C4-2B (cell line): ENCODE results near the gene PLD3.

Experiments used
- H3K27ac ChIP-seq: fragments of 450-650 bp; 2 replicates; pipeline ENCODE4 v1.5.1; 2017
- ZFX ChIP-seq: fragments of 450-650 bp; IDR thresholded peaks from 2 replicates; pipeline ENCODE4 v1.6.1; 2017
- TF ChIP-seq, protein P1 (sequence below): fragments of 450-650 bp; conservative IDR thresholded peaks from 2 replicates; pipeline ENCODE4 v1.5.1; 2017; ENCODE audit warnings: mild to moderate bottlenecking

The PLD3 gene

DNA sequence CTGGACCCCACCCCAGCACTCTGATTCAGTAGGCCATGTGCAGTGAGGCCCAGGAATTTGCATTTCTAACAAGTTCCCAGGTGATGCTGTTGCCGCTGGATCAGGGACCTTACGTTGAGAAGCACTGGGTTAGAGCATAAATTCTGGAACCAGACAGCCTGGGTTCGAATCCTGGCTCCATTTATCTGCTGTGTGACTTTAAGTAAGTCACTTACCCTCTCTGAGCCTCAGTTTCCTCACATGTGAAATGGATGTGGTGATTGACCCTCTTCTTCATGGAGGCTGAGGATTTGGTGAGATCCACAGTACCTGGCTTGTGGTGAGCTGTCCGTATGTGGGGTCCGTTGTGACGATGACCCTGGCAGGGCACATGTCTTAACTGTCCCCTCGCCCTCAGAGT, 25.6 kb downstream of the PLD3 start:
- no peak overlapping the region for H3K27ac ChIP-seq
- TF ChIP-seq, protein P1, sequence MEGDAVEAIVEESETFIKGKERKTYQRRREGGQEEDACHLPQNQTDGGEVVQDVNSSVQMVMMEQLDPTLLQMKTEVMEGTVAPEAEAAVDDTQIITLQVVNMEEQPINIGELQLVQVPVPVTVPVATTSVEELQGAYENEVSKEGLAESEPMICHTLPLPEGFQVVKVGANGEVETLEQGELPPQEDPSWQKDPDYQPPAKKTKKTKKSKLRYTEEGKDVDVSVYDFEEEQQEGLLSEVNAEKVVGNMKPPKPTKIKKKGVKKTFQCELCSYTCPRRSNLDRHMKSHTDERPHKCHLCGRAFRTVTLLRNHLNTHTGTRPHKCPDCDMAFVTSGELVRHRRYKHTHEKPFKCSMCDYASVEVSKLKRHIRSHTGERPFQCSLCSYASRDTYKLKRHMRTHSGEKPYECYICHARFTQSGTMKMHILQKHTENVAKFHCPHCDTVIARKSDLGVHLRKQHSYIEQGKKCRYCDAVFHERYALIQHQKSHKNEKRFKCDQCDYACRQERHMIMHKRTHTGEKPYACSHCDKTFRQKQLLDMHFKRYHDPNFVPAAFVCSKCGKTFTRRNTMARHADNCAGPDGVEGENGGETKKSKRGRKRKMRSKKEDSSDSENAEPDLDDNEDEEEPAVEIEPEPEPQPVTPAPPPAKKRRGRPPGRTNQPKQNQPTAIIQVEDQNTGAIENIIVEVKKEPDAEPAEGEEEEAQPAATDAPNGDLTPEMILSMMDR, result no peak
- no peak for TF ChIP-seq ZFX

DNA sequence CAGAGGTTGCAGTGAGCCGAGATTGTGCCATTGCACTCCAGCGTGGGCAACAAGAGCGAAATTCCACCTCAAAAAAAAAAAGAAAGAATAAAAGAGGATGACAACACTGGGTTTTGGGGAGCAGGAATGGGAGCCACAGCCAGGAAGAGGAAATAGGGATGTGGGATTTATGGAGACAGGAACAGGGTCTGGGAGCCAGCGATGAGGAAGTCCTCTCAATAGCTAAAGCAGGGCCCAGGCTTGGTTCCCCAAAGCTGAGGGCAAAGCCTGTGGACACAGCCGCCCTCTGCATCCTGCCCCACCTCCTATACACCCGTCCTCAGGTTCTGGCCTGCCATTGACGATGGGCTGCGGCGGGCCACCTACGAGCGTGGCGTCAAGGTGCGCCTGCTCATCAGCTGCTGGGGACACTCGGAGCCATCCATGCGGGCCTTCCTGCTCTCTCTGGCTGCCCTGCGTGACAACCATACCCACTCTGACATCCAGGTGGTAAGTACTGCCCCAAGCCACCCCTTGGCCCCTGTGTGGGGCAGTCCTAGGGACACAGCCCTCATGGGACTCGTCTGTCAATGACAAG, 27.9 kb downstream of the PLD3 start:
- TF ChIP-seq, protein P1, result no peak
- no peak for TF ChIP-seq ZFX
- no peak overlapping the region for H3K27ac ChIP-seq

DNA sequence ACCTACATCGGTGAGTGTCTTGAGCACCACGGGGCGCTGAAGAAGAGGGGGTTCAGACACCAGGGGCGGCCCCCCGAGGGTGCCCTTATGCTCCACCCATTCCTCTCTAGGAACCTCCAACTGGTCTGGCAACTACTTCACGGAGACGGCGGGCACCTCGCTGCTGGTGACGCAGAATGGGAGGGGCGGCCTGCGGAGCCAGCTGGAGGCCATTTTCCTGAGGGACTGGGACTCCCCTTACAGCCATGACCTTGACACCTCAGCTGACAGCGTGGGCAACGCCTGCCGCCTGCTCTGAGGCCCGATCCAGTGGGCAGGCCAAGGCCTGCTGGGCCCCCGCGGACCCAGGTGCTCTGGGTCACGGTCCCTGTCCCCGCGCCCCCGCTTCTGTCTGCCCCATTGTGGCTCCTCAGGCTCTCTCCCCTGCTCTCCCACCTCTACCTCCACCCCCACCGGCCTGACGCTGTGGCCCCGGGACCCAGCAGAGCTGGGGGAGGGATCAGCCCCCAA, 29.4 kb downstream of the PLD3 start:
- TF ChIP-seq, protein P1, result no peak
- no peak for TF ChIP-seq ZFX
- H3K27ac ChIP-seq, result no peak overlapping the region

DNA sequence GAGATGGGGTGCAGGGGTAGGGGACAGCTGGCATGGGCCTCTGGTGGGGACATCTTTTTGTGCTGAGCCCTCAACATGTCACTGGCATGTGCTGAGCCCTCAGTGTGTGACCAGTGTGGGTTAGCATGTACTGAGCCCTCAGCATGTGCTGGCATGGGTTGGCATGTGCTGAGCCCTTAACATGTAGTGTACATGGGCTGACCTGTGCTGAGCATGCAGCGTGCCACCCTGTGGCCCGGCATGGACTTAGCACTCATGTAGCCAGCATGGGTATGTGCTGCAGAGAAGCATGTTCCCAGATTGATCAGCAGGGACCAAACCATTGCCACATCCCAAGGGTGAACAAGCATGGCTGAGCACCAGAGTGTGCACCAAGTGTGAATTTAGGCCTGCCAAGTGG, 30.0 kb downstream of the PLD3 start:
- TF ChIP-seq ZFX, result no peak
- TF ChIP-seq, protein P1, result no peak
- H3K27ac ChIP-seq, result no peak overlapping the region

DNA sequence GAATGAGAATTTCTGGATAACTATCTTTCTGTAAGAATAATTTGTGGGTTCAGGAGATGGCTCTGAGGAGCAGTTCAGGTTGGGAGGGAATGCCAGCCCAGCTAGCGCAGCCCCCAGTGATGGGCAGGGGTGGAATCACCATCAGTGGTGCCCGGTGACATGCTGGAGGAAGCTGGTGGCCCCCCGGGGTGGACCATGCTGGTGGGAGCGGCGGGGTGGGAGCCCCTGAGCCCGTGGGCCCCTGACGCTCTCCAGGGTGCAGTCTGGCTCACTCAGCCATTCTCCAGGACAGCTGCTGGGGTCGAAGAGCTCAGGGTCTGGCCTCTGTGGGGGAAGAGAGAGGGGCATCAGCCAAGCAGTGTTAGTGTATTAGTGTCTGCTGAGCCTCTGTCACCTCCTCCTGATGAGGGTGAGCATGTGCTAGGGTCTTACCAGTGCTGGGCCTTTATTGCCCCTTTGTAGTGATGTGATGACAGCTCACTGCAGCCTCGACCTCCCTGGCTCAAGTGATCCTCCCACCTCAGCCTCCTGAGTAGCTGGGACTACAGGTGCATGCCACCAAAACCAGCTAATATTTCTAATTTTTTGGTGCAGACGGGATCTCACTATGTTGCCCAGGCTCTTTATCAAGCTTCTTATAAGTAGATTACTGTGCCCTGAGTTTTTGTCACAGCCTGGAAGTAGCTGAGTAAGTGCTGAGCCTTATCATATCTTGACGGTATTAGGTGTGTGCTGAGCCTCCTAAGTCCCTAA, 31.1 kb downstream of the PLD3 start:
- TF ChIP-seq ZFX, result no peak
- TF ChIP-seq, protein P1, result no peak
- H3K27ac ChIP-seq, result no peak overlapping the region

DNA sequence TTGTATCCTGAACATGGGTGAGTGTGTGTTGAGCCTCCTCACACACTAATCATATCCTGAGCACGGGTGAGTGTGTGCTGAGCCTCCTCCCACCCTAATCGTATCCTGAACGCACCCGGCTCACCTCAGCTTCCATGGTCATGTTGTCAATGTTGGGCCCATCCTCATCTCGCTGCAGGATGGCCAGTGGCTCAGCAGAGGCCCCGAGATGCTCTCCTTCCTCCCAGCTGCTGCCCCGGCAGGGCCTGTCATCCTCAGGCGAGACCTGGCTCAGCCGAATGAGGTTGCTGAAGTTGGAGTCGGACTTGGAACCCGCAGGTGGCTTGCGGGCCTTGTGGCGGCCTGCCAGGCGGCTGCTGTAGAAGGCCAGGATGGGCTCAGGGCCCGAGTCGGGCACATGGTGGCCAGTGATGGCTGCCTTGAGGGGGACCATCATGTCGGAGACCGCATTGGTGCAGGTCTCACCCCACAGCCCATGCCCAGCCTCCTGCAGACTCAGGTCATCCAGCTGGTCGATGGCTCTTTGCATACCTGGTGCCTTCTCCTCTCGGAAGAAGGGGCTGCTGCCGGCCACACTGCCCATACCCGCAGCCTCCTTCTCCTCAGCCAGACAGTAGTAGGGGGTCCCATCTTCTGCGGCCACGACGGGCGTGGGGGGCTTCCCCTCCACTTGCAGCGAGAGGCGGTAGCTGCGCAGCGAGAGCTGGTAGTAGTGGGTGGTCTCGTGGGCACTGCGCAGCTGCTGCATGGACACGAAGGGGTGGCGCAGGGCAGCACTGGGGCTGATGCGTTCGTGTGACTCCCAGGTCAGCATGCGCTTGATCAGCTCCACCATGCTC, 31.9 kb downstream of the PLD3 start:
- TF ChIP-seq ZFX, result no peak
- TF ChIP-seq, protein P1, result no peak

More for the DNA sequence above, 31.9 kb downstream of the PLD3 start:
- H3K27ac ChIP-seq, result no peak overlapping the region
